Activated T-cell treated with anti-CD3 and anti-CD28 coated beads for 24 hours (primary cell): Measurements from ENCODE around the gene CIROP.

Source experiments
- DNase-seq: peaks from one replicate; pipeline ENCODE4 v3.0.0-alpha.2; 2020; ENCODE audit warnings: low read depth

CIROP gene

DNA sequence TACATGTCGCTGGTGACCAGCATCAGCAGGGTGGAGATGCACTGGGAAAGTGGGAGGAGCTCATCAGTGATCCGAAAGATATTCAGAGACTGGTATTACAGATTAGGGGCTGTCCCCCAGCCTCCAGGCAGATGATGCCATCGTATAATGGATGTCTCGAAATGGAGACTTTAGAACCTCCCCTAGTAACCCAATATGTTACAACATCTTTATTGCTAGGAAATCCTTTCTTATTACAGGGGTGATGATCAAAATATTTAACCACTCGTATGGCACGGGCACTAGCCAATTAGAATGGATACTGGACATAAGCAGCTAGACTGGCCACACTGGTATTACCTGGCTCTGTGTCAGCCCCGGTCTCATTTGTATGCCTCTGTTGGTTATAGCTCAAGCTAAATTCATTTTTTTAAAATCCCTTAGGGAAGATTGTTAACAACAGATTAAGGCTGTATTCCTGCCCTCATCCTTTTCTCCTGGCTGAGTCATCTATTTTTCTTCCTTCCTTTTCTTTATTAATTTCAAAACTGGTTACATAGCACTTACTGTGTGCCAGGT is 25.0 kb upstream of the CIROP start:
- DNase-seq: no peak

DNA sequence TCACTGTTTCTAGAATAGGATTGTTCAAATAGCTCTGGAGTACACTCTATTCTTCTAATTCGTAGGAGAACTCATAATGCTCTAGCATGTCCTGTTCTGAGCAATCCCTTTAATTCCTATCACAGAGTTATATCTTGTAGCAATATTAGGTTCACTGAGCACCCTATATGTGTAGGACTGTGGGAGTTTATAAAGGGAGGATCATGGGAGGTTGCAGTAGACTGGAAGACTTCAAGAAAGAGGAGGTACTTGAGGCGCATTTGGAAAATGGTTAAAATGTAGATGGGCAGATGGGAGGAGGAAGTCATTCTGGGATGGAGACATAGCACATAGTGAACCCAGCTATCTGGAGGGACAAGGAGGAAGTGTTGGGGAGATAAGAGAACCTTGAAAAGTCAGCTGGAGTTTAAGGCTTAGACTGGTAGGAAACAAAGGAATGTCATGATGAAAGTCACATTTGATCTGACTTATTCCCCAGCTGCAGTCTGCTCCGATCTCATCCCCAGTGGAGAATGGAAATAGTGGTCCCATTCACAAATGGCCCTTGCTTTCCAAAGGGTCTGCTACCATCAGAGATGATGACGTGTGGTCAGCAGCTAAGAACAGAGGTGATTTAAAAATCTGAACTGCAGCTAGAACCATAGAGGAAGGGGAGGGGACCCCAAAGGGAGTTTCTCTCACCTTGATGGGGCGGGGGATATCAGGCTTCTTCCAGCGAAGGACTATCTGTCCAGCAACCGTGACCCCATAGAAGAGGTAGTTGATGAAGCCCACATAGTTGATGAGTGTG is 24.4 kb upstream of the CIROP start:
- no peak for DNase-seq

DNA sequence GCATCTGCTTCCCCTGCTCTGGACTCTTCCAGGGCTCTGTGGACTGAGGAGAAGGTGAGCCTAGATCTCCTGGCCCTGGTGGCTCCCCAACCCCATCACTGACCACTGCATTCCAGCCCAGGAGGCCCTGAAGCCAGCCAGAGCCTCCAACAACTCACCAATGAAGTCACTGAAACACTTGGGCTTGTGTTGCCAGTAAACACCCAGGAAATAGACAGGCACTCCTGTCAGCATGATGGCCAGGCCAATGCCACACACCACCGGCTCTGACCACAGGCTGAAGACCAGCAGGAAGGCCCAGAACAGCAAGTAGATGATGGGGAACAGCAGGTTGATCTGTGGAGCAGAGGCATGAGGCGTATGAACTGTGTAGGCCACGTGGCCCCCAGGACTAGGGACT is 23.1 kb upstream of the CIROP start:
- DNase-seq: no peak

DNA sequence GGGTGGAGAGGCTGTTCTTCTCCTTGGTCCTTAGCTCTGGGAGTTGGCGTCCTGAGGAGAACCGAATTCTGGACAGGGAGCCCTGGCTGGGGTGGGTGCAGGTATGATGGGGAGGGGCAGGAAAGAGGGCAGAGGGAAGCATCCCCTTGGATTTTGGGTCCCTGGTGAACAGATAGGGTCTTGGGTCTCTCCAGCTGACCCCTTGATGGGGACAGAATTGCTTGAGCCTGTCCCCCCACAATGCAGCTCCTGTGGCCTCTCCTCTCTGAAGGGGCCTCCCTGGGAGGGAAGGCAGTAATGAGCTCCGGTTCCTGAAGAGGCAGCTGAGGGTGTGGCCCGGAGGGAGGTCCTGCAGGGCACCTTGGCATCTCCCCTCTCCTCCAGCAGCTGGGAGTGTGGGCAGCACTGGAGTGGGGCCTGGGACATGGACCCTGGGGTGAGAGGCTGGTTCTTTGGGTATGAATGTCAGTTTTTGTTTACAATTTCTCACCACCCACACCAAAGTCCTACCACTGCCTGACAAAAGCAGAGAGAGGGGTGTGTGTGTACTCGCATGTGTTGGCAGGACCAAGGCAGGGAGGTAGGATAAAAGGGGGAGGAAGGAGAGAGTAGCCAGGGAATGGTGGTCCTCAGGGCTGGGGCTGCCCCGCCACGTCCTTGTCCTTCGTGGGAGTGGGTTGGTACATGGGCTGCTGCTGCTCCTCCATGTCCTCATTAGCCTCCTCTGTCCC is 21.9 kb upstream of the CIROP start:
- no peak for DNase-seq

DNA sequence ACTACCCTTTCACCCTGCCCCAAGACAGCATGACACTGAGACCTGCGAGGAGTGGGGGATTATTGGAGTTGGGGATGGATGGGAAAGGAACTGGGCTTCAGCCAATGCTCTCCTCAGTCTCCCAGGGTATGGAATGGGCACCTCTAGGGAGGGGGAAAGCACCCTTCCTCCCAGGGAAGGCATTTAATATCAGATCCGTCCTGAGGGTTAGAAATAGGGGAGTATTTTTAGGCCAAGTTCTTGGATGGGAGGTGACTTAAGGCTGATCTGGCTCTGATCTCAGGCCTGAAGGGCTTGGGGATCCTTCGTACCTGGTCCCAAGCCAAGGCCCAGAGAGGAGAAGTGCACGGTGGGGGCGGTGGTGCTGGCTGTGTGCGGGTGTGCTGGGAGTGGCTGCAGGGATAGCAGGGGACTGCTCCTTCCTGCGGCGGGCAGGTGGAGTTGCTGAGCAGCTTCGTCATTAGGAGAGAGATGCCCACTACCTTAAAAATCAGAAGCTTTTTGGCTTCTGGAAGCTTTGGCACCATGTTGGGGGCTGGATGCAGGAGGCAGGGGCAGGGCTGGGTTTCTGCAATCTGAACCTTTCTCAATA is 21.2 kb upstream of the CIROP start:
- no peak for DNase-seq

DNA sequence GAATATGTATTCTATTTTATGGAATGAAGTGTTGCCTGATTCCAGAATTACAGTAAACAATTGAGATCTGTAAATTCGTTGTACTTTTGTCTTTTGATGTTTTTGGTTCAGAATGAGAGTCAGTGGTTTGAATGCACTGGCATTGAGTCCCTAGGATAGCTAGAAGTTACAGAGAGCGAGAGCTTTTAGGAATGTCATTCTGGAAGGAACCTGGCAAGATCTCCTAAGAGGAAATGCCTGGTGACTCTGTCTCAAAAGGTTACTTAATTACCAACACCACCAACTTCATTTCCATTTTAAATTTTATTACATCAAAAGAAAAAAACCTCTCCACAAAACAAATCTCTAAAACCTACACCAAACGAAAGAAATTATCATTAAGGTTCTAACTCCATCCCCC is 20.2 kb upstream of the CIROP start:
- DNase-seq: no peak

DNA sequence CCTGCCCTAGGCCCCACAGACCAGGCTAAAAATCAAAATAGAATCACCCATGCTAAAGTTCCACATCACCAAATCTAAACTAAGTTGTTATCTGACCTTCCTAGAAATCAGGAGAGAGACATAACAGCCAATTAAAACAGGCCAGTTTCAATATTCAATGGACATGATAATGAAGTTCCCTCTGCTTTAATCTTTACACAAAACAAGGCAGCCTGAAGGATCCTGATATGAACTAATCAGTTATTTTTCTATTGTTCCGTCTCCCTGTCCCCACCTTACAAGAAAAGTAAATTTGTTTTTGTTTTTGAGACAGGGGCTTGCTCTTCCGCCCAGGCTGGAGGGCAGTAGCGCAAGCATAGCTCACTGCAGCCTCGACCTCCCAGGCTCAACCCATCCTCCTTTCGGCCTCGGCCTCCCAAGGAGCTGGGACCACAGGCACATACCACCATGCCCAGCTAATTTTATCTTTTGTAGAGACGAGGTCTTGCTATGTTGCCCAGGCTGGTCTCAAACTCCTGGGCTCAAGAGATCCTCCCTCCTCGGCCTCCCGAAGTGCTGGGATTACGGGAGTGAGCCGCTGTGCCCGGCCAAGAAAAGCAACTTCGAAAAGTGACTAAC is 19.7 kb upstream of the CIROP start:
- no peak for DNase-seq

DNA sequence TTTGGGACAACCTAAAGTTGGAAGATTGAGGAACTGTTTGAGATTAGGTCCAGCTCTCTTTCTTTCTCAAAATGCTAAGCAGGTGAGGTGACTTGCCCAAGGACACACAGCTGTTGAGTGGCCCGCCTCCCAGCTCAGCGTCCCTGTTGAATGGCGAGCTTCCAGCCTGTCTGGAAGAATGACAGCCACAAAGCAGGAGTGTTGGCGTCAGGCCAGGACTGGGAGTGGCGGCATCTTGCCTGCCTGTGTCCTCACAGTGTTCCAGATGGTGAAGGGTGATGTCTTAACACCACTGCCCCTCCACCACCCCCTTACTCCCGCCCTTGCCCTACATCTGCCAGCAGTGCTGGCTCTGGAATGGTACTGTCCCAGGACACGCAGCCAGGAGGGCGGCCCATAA is 18.6 kb upstream of the CIROP start:
- no peak for DNase-seq

DNA sequence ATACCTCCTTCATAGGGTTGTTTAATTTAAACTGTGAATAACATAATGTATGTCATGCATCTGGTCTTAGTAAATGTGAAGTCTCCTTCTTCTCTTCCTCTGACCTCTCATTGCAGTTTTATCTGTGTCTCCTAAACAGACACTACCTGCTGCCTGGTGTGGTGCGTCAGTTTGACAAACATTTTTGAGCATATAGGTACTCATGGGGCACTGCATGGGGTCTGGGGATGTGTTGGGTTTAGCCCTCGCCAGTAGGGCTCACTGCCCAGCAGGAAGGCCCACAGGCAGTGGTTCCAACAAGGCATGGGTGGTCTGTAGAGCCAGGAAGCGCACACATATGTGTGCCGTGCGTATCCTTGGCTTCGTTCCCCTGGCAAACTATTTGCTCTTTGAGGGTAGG is 17.3 kb upstream of the CIROP start:
- DNase-seq: no peak

DNA sequence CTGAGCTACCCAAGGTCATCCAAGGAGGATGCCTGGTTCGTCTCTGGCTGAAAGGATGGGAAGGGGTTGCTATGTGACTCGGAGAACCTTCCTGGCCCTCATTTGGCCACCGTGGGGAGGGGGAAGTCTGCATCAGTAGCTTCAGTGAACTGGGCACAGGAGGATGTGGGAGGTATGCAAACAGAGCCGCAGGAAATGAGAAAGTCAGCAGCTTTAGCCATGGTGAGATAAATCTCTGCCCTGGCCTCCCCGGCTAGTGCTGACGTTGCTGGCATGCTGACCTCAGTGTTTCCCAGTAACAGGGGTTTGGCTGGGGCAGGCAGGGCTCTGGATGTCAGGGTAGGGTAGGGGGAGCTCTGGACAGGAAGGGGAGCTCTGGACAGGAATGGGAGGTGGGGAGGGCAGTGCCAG is 16.6 kb upstream of the CIROP start:
- no peak for DNase-seq

DNA sequence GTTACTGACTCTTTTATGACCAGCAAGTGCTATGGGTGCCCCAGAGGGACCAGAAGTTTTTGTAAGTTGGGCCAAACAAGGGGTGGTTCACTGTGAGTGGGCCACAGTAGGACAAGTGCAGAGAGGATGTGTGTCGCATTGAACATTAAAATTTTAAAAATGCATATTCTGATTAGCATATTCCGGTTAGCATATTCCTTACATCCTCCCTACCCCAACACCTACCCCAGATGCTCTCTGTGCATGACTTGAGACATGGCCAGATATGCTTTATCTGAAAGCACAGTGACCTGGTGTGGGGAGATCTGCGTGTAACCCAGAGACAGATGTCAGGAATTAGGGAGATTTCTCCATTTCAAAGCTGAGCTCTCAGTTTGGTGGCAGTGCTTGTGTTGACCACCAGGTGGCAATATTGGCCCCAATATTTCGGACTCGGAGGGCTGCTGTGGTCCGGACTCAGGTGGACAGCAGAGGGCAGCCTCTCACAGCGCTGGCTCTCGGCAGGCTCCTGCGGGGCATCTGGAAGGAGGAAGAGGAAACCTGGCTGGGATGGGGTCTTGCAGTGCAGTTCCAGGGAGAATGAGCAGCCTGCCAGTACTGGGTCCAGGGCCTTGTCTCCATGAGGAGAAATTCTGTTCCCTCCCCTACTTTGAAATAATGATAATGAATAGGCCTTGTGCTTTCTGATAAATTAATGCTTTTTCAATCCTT is 15.9 kb upstream of the CIROP start:
- DNase-seq: peak; percentile 74

DNA sequence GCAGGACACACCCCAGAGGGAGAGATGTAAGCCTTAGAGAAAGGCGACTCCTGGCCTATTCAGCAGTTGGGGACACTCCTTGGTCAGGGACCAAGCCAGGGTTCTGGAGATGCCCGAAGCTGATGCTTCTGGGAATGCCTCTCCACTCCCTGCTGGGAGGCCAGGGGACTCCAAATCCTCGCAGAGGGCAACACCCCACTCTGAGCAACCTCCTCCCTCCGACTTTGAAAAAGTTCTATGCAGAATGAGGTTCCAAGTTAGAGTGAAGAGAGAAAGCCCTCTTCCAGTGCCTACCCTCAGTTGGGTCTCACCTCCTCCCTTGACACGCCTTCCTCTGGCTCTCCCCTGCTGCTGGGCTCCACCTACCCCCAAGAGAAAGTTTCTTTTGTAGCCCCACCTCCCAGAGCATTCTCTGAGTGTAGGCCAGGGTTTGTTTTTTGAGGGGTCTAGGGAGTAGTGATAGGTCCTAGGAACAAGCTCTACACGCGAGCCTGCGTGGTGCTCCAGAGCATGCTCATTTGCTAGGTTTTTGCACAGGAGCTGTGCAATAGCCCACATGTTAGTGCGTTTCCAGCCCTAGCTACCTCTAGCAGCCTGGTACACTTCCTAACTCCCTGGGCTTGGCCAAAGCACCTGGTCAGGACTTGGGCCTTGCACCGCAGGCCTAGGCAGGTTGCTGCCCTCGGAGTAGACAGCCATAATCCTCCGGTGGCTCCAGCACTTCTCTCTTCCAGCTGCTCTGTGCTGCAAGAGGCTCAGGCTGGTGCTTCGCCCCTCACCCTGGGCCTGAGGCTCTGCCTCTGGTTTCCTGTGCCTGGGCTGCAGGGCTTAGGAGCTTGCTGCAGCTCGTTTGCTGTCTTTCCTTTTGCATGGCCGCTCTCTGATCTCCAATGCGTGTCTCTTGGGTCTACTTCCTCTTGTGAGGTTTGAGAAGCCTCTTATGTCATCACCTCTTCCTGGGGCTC is 14.9 kb upstream of the CIROP start:
- DNase-seq: no peak

DNA sequence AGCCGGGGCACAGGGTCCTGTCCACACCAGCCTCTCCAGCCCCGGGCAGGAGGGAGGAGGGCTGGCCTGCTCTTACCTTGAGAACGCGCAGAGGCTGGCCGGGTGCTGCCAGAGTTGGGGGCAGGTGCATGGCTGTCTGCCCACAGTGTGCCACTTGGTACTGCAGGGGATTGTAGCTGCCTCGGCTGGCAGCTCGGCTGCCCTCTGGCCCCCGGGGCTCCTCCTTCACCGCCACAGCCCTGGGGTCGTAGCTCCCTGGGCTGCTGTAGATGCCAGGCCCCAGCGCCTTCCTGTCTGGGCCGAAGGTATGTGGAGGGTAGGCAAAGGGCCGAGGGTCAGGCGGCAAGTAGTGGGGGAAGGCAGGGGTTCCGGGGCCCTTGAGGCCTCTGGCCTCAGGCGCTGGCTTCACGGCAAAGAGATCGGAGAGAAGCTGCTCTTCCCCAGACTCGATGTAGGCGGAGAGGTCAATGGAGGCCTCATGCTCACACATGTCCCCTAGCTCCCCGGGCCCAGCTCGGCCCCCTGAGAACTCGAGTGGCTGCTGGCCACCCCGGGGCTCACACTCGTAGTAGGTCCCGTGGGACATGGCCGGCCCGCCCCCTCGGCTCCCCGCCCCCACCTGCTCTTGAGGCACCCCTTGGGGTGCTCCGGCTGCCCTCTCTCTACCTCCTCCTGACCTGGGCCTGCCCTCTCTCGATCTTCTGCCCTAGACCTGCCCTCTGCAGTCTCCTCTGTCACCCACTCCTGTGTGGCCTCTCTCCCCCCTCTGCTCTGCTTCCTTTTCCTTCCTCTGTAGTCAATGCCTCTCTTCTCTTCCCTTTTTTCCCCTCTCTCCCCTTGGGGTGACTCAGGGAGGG is 13.9 kb upstream of the CIROP start, which contains the start of gene CEBPE:
Gene CEBPE (minus strand): TSS at position 750 of the 857 bp plus-strand sequence. CDS start 164 bp downstream, at position 586.
- DNase-seq: no peak

DNA sequence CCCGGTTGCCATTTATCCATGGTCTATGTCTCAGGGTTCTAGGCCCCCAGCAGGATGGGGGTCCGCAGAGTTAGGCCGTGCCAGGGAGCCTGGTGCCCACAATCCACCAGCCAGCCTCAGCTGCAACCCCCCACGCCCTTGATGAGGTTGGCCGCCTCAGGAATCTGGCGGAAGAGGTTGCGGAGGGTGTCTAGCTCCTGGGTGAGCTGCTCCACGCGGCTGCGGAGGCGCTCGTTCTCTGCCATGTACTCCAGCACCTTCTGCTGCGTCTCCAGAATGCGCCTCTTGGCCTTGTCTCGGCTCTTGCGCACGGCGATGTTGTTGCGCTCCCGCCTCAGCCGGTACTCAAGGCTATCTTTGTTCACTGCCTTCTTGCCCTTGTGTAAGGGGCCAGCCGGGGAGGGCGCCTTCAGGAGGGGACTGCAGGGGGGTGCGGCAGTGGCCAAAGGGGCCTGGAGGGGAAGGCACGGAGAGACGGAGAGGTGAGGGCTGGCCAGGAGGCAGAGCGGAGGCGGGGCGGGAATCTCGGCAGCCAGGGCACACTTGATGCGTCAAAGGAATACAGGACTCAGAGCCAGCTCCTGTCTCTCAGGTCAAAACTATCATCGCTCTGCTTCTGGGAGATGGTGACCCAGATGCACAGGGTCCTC is 12.7 kb upstream of the CIROP start:
- no peak for DNase-seq

DNA sequence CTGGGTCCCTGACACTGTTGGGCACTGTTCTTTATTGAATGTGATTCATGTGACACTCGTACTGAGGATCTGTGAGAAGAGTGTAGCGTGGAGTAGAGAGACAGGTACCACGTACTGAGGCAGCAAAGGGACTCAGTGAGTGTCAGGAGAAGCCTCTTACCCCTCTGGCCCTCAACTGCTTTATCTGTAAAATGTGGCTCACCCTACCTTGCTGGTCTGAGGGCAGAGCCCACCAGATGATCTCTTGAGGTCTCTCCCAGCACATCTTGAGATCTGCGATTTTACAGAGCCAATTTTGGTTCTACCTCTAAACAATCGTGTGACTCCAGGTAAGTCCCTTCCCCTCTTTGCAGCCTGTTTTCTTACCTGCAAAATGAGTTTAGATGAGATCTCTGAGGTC is 11.1 kb upstream of the CIROP start:
- DNase-seq: no peak

DNA sequence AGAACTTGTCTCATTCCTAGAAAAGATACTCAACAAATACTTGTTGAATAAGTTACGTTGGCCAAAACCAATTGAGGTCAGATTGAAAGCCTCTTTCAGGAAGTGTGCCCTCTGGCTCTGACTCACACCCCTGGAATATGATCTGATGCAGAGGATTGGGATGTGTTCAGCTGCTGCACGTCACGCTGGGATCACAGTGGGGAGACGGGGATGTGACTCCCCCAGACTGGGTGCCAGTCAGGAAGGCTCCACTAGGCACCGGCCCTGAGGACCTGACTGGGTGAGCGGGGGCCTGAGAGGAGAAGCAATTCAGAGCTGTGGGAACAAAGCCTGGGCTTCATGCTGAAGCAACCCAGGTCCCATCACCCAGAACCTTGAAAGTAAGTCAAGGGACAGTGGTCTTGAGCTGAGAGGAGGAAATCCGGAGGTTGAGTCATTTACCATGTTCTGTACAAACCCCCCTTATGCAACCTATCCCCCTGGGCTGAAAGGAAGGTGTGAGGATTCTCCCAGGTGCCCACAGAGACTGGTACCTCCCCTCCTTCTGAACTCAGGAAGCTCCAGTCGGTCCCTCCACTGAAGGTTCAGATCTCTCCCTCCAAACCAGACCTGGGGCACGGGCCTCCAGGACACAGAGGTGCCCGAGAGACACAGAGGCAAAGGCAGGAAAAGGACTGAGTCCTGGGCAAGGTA is 10.4 kb upstream of the CIROP start:
- DNase-seq: no peak

DNA sequence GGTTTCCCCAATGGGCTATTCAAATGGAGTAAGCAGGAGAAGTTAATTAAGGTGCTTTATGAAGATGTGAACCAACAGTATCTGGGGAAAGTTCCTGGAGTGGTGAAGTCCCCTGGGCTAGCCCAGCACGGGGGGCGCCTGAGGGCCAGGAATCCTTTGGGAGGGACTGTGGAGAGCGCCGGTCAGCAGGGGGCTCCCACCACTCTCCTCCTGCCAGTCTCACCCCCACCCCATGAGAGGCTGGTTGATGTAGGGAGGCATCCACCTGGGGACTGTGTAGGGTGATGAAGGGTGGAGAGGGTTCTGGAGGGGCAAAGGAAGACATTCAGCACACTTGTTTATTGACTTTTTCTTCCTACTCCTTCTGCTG is 9.9 kb upstream of the CIROP start:
- no peak for DNase-seq

DNA sequence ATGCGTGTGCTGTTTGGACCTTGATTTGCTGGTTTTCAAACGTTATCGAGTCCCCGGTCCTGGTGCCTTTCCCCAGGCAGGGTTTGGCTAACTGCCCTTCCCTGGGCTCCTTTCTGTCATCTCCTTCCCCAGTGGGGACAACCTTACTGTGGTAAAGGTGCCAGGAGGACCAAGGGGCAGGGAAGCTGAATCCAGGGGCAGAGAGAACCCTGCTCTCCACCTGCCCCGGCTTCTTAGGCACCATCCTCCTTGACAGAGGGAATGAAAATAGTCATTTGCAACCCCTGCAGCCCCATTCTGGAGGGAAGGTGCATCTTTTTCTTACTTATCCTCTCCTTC is 9.3 kb upstream of the CIROP start:
- no peak for DNase-seq
